Activated CD4-positive, alpha-beta T cell treated with anti-CD3 and anti-CD28 coated beads, Interleukin-2, Interleukin-6, amounts not matched to agents 100 ng/mL and 50 ng/mL, durations not matched to agents 16 hours and 8 hours (primary cell): ENCODE data around the gene FAM107B.
"Not testable (repeated sequence)": the region's sequence is repeated elsewhere in the genome, so short reads cannot be mapped to it uniquely, and the experiment has no call there.

Experiments used
- DNase-seq: peaks from one replicate; pipeline ENCODE4 v3.0.0-alpha.2; 2020

Gene FAM107B

DNA sequence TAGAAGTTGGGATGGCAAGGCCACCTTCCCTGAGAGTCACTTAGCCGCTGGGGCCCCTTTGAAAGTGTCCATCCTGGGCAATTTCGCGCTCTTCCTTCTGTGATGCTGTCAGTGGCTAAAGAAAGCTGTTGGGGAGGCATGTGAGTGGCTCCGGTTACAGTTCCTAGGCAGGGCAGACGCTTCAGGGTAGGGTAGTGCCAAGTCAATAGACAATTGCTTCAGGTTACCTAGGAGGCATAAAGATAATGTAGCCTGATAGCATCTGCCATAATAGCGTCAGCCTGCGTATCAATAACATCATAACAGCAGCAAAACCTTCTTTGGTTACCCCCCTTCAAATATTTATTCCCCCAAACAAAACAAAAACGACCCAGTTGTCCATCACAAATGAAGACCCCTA, at the start of gene FAM107B:
Gene FAM107B (minus strand): TSS at position 101 of the 400 bp plus-strand sequence. CDS start 234 bp downstream, outside the sequence.
- no peak for DNase-seq

DNA sequence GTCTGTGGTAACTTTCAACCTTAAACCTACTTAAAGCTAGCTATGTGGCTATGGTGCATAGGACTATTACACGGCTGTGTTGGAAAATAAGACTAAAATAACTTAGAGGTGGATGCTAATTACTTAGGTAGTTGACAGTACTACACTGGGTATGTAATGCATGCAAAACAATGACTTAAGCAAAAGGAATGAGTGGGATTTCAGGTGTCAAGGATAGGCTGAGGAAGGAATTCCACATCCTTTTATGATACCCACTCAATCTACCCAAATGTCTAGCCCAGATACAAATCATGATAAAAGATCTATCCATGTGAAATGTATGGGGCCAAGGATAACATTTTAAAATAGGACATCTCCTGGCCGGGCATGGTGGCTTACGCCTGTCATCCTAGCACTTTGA, 49.3 kb upstream of the FAM107B start:
- no peak for DNase-seq

DNA sequence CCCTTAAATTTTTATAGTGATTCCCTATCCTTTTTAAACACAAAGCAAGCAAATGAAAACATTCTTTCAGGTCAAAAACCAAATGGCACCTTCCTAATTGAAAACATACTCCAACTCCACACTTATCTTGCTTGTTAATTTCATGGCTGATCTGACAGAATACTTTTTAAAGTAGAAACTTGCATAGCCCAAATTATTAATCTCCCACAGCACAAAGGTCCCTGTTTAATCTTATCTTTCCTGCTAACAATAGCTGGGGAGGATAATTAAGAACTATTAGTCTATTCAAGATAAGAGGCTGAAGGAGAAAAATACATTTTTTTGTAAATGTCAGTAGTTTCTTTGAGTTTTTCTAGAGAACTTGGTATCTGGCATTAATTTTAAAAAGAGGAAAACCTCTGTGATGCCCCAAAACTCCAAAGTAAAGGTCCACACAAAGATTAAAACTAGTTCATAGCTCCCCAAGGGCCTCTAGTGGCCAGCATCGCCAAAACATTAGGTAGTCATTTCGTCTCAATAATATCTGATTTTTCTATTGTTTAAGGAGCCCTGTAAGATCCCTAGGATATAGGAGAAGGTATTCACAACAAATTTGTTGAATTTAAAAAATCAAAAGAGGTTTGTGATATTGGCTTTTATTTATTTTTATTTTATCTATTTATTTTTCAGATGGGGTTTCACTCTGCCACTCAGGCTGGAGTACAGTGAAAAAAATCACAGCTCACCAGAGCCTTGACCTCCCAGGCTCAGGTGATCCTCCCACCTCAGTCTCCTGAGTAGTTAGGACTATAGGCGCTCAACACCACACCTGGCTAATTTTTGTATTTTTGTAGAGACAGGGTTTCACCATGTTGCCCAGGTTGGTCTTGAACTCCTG, 48.4 kb upstream of the FAM107B start:
- DNase-seq, result peak; percentile 49

DNA sequence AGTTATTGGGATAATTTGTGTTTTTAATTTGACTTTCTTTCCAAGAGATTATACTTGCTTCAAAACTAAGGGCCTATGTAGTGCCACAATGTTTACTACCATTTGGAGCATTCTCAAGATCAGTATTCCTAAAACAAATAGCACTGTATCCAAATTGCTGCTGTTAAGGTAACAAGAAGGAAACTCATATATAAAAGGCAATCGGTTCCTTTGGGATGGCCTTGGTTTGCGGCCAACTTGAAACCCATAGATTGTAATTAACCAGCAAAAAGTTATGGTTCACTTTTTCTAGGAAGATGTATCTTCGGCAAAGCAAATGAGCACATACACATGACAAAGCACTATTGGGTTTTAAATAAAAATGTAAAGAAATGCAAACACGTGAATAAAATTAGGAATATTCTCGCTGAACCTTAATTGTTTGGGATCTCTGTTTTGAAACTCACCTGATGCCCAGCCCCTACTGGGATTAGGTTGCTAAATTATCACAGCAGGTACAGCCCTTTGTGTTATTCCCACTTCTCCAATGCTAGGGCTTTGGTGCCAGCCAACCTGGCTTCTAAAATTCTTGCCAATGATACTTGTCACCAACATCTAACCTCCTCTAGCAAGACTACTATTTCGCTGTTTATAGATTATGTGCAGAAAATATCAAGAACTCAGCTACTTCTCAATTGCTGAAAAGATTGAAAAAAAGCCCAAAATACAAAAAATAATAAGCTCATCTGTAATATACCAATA, 47.1 kb upstream of the FAM107B start:
- no peak for DNase-seq

DNA sequence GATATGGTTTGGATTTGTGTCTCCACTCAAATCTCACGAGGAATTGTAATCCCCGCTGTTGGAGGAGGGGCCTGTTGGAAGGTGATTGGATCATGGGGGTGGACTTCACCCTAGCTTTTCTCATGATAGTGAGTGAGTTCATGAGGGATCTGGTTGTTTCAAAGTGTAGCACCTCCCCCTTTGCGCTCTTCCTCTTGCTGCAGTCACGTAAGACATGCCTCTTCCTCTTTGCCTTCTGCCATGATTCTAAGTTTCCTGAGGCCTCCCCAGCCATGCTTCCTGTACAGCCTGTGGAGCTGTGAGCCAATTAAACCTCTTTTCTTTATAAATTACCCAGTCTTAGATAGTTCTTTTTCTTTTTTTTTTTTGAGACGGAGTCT, 46.1 kb upstream of the FAM107B start:
- no peak for DNase-seq

DNA sequence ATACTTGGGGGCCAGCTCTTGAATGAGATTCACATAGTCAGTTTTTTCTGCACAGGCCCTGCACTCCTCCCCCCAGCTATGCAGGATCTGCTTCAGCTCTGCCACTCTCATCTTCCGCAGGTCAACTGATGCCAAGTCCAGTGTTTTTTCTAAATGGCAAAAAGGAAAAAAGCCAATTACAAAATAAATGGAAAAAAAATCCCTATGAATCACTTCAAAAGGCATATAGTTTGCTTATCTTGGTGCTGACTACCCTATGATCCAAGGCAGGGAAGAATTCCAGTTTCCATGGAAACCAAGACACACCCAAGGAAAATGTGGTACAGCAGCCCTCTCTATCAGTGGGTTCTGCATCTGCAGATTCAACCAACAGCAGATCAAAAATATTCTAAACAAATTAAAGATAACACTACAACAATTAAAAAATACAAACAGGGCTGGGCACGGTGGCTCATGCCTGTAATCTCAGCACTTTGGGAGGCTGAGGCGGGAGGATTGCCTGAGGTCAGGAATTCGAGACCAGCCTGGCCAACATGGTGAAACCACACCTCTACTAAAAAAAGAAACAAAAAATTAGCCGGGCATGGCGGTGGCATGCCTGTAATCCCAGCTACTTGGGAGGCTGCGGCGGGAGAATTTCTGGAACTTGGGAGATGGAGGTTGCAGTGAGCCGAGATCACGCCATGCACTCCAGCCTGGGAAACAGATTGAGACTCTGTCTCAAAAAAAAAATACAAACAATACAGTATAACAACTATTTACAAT, 45.5 kb upstream of the FAM107B start:
- no peak for DNase-seq

DNA sequence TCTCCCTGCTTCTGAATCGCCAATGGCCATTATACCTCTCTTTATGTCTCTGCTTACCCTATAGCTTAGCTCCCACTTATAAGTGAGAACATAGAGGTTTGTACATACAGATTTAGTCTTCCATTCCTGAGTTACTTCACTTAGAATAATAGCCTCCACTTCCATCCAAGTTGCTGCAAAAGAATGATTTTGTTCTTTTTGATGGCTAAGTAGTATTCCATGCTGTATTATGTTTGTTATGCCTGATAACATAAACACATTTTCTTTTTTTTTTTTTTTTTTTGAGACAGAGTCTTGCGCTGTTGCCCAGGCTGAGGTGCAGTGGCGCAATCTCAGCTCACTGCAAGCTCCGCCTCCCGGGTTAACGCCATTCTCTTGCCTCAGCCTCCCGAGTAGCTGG, 42.0 kb upstream of the FAM107B start:
- not testable (repeated sequence) for DNase-seq

DNA sequence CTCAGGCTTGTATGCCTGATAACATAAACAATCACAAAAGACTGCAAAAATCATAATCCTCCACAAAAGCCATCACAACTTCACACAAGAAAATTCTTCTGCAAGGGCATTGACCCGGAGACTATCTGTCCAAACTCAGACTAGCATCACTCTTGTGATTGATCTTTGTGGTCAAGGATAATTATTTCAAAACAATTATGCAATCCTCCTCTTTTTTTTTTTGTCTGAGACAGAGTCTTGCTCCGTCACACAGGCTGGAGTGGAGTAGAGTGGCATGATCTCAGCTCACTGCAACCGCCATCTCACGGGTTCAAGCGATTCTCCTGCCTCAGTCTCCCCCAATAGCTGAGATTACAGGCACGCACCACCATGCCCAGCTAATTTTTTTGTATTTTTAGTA, 41.0 kb upstream of the FAM107B start:
- DNase-seq, result no peak

DNA sequence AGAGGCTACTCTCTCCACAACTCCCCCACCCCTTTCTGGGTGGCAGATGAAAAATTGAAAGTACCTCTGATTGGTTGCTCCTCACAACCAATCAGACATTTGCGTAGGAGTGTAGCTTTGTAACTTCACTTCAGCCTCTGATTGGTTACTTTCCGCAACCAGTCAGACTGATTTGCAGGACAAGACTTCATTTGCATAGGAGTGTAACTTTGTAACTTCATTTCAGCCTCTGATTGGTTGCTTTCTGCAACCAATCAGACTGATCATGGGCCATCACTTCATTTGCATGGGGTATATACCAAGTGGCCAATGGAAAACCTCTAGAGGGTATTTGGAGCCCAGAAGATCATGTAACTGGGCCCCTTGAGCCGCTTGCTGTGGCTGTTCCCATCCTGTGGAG, 37.6 kb upstream of the FAM107B start:
- peak; percentile 17 for DNase-seq

DNA sequence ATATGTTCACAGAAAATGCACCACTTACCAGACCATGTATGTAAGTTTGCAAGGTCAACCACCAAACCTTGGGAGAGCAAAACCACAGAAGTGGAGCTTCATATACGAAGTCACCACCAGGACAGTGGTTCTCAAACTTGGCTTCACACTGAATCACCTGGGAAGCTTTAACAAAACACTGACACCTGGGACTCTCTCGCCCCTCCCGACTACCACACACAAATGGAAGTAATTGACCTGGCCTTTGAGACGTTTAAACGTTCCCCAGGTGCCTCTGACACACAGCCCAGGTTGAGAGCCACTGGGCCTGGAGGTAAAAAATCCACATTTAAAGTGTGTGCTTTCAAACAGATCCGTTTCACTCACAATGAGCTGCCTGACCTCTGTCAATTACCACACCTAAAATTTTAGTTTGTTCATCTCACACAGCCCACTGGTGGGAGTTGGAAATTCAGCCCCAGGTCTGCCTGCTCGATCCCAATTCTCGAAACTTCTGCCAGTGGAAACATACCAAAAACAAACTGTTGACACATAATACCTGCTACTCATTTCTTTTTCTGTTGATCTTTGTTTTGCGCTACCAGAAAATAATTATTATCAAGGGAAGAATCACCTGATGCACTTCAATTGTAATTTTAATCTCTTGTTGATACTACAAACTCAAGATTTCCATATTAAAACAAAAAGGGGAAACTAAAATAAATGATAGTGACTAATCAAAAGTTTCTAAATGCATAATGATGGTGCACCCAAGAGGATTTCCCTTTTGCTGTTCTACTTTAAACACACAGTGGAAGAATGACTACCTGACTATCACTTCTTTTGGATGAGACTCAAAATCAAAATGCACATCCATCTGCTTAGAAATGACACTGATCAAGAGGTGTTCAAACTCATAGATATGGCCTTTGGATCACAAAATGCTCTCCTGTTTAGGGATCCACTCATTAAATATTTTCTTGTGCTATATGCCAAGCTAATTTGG, 36.6 kb upstream of the FAM107B start:
- no peak for DNase-seq

DNA sequence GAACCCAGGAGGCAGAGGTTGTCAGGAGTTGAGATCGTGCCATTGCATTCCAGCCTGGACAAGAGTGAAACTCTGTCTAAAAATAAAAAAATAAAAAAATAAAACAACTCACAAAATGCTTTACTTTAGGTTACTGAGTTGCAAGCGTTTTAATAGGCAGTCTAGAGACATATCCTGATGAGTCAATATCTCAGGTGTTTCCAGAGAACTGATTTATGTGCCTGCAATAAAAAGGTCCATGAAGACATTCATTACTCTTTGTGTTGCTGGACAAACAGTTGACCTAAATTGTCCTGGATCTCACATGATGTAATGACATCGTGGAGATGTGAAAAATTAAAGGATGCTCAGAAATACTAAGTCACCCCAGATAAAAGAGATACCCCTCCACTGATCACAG, 31.6 kb upstream of the FAM107B start:
- no peak for DNase-seq

DNA sequence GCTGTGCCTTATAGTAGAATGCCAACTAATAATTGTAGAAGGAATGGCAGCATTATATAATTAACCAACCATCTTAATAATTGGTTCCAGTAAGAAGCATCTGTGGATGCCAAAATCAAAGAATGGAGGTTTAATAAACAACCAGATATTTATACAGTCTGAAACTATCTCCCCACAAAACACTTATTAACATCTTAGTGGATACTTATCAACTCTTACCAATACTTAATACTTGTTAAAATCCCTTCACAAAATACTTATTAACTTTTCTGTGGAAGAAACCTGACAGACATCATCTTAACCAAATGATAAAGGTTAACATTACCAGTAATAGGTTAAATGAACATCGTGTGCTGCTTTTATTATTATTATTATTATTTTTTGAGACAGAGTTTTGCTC, 29.1 kb upstream of the FAM107B start:
- no peak for DNase-seq

DNA sequence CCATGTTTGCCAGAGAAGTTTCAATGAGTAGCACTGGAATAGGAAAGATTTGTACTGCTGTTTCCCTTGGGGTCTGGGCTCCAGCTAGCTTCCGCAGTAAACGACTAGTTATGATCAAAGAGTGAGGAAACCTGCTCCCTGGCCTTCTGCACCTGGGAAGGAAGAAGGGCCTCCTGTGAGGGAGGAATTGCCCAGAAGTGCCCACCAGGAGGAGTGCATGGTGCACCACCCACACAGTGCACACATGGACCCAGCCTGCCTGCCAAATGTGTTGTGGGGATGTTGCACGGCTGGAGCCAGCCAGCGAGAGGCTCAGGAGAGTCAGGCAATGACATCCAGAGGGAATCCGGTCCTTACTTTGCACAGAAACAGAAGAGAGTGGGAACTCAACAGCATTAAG, 27.0 kb upstream of the FAM107B start:
- no peak for DNase-seq

DNA sequence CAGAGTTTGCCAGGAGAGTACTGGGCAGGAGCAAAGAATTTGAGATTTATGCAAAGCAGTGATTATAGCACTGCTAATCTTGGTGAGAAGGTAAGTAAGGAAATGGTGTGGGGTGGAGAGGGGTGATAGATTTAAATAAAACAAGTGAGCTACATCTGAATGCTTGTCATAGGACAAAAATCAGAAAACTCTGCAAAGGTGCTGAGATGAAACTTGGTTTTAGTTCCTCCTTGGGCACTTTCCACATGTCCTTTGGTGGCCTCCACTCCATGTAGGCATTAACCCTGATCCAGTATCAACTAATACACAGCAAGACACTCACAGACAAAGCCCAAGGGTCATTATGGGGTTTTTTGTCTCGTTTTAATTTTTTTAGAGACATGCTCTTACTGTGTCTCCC, 25.7 kb upstream of the FAM107B start:
- no peak for DNase-seq

DNA sequence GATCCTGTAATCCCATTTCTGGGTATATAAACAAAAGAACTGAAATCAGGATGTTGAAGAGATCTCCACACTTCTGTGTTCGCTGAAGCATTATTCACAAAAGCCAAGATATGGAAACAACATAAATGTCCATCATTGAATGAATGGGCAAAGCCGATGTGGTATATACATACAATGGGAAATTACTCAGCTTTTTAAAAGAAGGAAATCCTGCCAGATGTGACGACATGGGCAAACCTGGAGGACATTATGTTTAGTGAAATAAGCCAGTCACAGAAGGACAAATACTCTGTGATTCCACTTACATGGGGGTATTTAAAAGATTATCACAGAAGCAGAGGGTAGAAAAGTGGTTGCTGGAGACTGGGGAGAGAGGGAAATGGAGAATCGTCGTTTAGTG, 23.9 kb upstream of the FAM107B start:
- no peak for DNase-seq

DNA sequence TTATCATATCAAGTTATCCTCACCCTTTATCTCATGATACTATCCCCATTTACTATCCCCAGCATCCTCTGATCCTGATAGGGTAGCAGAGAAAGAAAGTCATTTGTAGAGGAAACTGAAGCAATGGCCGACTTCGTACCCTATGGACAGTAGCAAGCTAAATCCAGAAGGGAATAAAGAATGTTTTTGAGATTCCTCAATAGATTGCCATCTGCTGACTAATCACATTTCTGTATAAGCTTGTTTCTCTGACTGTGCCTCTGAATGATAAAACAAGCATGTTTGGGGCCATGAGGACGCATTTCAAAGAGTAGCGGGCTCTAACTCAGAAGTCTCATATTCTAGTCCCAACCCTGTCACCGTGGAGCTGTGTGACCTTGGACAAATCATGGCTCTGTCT, 13.2 kb upstream of the FAM107B start:
- DNase-seq, result no peak

DNA sequence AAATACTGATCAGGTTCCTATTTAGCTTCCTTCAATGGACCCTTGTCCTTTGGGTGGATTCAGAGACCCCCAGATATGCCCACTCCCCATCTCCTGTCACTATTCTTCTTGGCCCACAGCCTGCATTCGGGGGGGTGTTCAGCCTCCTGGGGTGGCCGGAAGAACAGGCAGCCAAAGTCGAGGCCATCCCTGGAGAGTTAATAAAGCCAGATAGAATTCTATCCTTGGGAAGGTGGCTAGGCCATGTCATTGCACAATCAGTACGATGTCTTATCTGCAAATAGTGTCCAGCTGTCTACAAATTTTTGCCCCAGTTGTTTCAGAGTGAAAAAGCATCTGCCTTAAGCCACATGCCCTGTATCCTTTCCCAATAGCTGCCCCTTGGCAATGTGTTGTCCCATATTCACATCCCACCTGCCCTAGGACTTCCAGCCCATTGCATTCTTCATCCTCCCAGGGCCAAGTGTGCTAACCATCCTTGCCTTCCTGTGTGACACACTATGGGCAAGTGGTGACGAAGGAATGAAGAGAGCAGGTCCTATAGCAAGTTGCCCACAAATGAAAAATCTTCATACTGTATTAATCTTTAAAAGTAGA, 9.9 kb upstream of the FAM107B start:
- DNase-seq, result no peak

DNA sequence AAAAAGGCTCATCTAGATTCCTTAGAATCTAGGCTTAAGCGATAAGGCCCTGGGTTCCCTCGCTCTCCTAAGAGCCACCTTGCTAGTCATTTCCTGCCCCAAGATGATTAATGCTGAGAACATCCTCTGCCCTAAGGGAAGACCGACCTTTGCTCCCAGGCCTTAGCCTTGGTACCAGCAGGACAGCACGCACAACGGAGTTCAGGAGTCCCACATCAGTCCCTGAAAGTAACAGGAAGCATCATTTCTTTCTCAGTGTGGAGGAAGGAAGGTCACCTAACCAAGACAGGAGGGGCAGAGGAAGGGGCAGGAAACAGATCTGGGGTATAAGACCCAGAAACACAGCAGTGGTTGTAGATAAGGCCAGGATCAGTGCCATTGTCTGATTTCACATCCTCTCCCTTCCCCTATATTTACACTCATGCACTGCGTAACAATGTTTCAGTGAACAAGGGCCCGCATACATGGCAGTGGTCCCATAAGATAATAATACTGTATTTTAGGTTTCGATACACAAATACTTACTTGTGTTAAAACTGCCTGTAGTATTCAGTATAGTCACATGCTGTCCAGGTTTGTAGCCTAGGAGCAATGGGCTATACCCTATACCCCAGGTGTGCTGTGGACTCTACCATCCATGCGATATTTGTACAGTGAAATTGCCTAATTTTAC, 8.1 kb upstream of the FAM107B start:
- DNase-seq, result peak; percentile 11

DNA sequence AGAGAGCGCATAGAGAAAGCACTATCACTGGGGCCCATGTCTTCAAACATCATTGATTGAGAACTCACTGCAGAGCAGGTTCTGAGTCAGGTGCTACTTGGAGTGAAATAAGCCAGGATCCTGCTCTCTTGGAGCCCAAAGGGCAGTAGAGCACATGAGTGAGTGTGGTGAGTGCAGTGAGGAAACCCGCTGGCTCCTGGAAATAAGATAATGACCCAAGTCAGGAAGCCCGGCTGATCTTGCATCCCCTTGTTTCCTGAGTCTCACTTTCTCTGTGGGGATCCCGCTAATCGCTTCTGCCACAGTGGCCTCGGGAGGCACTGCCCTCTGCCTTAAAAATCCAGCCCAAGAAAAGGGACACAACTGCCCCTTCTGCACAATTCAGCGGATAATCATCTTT, 7.1 kb upstream of the FAM107B start:
- no peak for DNase-seq

DNA sequence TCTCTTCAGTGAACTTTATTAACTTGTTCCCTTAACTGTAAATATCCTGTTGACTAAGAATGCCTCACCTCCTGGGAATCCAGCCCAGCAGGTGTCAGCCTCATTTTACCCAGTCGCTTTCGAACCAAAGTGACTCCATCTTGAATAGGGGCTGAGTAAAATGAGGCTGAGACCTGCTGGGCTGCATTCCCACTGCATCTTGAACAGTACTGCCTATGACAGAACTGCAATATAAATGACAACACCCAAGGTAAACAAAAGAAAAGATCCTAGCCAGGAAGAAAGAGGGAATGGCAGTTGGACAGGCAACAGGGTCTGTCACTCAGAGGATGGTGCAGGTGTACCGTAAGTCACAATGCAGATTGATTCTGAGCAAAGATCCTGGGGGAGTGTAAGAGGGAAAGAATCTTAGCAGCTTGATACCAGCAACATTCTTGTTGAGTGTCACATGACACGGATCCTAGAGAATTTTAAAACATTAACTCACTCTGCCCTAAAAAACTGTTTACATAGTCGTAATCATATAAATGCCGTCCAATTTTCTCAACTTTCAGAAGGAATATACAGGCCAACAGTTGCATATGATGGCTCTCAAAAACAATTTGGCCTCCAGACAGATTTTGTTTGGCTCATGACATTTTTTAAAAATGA, 4.4 kb upstream of the FAM107B start:
- no peak for DNase-seq

DNA sequence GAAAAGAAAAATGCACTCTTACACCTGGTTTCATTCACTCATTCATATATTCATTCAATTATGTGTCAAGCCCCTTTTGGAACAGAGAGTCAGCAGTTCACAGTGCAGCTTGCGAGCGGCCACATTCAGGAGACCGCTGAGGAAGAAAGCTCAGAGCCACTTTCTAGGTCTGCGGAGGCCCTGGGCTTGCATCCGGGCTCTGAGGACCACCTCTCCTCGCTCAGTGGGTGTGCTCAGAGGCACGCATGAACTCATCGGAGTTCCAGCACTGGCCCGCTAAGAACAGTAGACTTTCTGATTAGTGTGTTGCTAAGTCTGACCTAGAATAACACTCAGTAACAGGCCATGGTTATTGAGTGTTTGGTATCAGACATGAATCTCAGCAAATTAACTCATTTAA, 1.8 kb upstream of the FAM107B start:
- DNase-seq, result no peak
